WTC11 (cell line): Measurements from ENCODE around the gene TMC5. TPM values are rescaled to one million over a fixed set of nuclear protein-coding genes. Genes with fewer than 3 reads are reported as not detected.
A peak's percentile ranks its signal among the peaks of the same experiment; 100 is the strongest.

Source experiments
- ESRRA ChIP-seq: sonication (generic); formaldehyde crosslinking; IDR thresholded peaks from 2 replicates; pipeline ENCODE4 v1.8.1; 2022; ENCODE audit warnings: mild to moderate bottlenecking, missing genetic modification reagents, borderline replicate concordance
- GABPB1 ChIP-seq: sonication (generic); formaldehyde crosslinking; IDR thresholded peaks from 2 replicates; pipeline ENCODE4 v1.8.1; 2023; ENCODE audit warnings: mild to moderate bottlenecking, missing genetic modification reagents
- IRF2 ChIP-seq: sonication (generic); formaldehyde crosslinking; IDR thresholded peaks from 2 replicates; pipeline ENCODE4 v1.8.0; 2022; ENCODE audit warnings: low read depth, missing genetic modification reagents, borderline replicate concordance
- MXD4 ChIP-seq: fragments of 250-450 bp; sonication (Bioruptor Pico); IDR thresholded peaks from 2 replicates; pipeline ENCODE4 v1.8.0; 2021; ENCODE audit warnings: mild to moderate bottlenecking, moderate library complexity, borderline replicate concordance
- NR1H2 ChIP-seq: sonication (generic); formaldehyde crosslinking; IDR thresholded peaks from 2 replicates; pipeline ENCODE4 v1.9.0; 2021; ENCODE audit warnings: mild to moderate bottlenecking, moderate library complexity, missing genetic modification reagents
- RELA ChIP-seq: sonication (generic); formaldehyde crosslinking; IDR thresholded peaks from 2 replicates; pipeline ENCODE4 v1.8.1; 2022; ENCODE audit warnings: missing genetic modification reagents, mild to moderate bottlenecking, borderline replicate concordance
- ZNF138 ChIP-seq: sonication (generic); formaldehyde crosslinking; conservative IDR thresholded peaks from 2 replicates; pipeline ENCODE4 v1.8.1; 2022; ENCODE audit warnings: mild to moderate bottlenecking, moderate library complexity, missing genetic modification reagents
- ZNF219 ChIP-seq: sonication (generic); formaldehyde crosslinking; IDR thresholded peaks from 2 replicates; pipeline ENCODE4 v1.8.0; 2023; ENCODE audit warnings: missing genetic modification reagents, mild to moderate bottlenecking, borderline replicate concordance
- total RNA-seq: library from RNA; stranded (reverse); gene quantifications from 3 replicates; pipeline ENCODE4 v1.2.3, GENCODE V29; 2021
- TF ChIP-seq, protein P1 (sequence below): fragments of 250-450 bp; sonication (Bioruptor Pico); IDR thresholded peaks from 2 replicates; pipeline ENCODE4 v1.9.0; 2021; ENCODE audit warnings: mild to moderate bottlenecking, borderline replicate concordance
- TF ChIP-seq, protein P2 (sequence below): sonication (generic); formaldehyde crosslinking; IDR thresholded peaks from 2 replicates; pipeline ENCODE4 v1.8.1; 2022; ENCODE audit warnings: low read depth, mild to moderate bottlenecking, moderate library complexity, missing genetic modification reagents, borderline replicate concordance
- TF ChIP-seq, protein P3 (sequence below): fragments of 250-450 bp; sonication (Bioruptor Pico); IDR thresholded peaks from 2 replicates; pipeline ENCODE4 v2.1.2; 2022; ENCODE audit warnings: mild to moderate bottlenecking, moderate library complexity
- TF ChIP-seq, protein P4 (sequence below): fragments of 250-450 bp; sonication (Bioruptor Pico); IDR thresholded peaks from 2 replicates; pipeline ENCODE4 v1.9.0; 2021; ENCODE audit warnings: mild to moderate bottlenecking
- TF ChIP-seq, protein P5 (sequence below): fragments of 250-450 bp; sonication (Bioruptor Pico); conservative IDR thresholded peaks from 2 replicates; pipeline ENCODE4 v1.9.0; 2021; ENCODE audit warnings: mild to moderate bottlenecking
- TF ChIP-seq, protein P6 (sequence below): sonication (generic); formaldehyde crosslinking; IDR thresholded peaks from 2 replicates; pipeline ENCODE4 v1.8.0; 2023; ENCODE audit warnings: mild to moderate bottlenecking, missing genetic modification reagents
- TF ChIP-seq, protein P7 (sequence below): sonication (generic); formaldehyde crosslinking; IDR thresholded peaks from 2 replicates; pipeline ENCODE4 v1.8.1; 2022; ENCODE audit warnings: mild to moderate bottlenecking, missing genetic modification reagents, moderate library complexity, borderline replicate concordance

The TMC5 gene
- total RNA-seq, 1 experiment from 2014 or later = 3.1 TPM

DNA sequence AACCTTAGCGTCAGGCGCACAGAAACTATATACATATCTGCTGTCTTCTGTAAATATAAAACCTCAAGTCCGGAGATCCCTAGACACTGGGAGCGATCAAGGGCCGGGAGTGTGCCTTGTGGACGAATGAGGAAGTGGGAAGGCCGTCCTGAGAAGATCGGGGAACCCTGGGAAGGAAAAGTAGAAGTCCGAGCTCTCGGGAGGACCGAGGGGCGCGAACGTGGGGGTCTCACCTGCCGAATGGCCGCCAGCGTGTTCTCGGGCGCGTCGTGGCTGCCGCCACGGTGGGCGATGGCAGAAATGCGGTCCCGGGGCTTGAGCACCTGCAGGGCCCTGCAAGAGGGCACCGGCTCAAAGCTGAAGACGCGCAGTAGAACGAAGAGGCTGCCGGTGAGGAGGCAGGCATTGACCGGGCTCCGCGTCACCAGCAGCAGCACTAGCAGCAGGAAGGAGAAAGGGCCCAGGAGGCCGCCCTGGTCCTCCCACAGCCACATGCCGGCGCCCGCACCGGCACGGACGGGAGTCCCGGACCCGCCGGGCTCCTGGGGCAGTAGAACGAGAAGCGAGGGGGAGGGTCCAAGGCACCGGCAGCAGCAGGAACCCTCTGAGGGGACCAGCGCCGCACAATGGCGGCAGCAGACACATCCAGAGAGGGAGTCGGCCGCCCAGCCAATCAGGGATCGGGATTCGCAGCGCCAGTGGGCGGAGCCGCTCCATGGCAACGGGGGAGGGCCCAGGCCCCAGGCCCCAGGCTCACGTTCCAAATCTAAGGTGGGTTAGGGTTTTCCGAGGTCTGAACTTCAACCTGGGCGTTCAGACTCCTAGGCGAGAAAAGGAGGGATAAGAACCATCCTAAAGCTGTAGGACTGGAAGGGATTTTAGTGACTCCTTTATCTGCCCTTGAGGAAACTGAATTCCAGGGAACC lies 104.1 kb downstream of the TMC5 start, which contains the start of gene GDE1 (continued):
- TF ChIP-seq, protein P1, sequence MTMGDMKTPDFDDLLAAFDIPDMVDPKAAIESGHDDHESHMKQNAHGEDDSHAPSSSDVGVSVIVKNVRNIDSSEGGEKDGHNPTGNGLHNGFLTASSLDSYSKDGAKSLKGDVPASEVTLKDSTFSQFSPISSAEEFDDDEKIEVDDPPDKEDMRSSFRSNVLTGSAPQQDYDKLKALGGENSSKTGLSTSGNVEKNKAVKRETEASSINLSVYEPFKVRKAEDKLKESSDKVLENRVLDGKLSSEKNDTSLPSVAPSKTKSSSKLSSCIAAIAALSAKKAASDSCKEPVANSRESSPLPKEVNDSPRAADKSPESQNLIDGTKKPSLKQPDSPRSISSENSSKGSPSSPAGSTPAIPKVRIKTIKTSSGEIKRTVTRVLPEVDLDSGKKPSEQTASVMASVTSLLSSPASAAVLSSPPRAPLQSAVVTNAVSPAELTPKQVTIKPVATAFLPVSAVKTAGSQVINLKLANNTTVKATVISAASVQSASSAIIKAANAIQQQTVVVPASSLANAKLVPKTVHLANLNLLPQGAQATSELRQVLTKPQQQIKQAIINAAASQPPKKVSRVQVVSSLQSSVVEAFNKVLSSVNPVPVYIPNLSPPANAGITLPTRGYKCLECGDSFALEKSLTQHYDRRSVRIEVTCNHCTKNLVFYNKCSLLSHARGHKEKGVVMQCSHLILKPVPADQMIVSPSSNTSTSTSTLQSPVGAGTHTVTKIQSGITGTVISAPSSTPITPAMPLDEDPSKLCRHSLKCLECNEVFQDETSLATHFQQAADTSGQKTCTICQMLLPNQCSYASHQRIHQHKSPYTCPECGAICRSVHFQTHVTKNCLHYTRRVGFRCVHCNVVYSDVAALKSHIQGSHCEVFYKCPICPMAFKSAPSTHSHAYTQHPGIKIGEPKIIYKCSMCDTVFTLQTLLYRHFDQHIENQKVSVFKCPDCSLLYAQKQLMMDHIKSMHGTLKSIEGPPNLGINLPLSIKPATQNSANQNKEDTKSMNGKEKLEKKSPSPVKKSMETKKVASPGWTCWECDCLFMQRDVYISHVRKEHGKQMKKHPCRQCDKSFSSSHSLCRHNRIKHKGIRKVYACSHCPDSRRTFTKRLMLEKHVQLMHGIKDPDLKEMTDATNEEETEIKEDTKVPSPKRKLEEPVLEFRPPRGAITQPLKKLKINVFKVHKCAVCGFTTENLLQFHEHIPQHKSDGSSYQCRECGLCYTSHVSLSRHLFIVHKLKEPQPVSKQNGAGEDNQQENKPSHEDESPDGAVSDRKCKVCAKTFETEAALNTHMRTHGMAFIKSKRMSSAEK (CRISPR knock-in tag) = no peak
- TF ChIP-seq, protein P2, sequence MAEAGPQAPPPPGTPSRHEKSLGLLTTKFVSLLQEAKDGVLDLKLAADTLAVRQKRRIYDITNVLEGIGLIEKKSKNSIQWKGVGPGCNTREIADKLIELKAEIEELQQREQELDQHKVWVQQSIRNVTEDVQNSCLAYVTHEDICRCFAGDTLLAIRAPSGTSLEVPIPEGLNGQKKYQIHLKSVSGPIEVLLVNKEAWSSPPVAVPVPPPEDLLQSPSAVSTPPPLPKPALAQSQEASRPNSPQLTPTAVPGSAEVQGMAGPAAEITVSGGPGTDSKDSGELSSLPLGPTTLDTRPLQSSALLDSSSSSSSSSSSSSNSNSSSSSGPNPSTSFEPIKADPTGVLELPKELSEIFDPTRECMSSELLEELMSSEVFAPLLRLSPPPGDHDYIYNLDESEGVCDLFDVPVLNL = no peak
- TF ChIP-seq, protein P3, sequence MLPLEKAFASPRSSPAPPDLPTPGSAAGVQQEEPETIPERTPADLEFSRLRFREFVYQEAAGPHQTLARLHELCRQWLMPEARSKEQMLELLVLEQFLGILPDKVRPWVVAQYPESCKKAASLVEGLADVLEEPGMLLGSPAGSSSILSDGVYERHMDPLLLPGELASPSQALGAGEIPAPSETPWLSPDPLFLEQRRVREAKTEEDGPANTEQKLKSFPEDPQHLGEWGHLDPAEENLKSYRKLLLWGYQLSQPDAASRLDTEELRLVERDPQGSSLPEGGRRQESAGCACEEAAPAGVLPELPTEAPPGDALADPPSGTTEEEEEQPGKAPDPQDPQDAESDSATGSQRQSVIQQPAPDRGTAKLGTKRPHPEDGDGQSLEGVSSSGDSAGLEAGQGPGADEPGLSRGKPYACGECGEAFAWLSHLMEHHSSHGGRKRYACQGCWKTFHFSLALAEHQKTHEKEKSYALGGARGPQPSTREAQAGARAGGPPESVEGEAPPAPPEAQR (CRISPR knock-in tag) = no peak
- TF ChIP-seq IRF2 (no peak), MXD4 (CRISPR knock-in tag) (no peak), RELA (no peak), NR1H2 (CRISPR knock-in tag) (no peak), ZNF138 (CRISPR knock-in tag) (no peak), ZNF219 (CRISPR knock-in tag) (0 out of 2 replicates have a peak, but pooled peaks have one; percentile 78), GABPB1 (CRISPR knock-in tag) (peak; percentile 45; the same call in 1 of the 2 replicates), ESRRA (CRISPR knock-in tag) (no peak)
- TF ChIP-seq, protein P4, sequence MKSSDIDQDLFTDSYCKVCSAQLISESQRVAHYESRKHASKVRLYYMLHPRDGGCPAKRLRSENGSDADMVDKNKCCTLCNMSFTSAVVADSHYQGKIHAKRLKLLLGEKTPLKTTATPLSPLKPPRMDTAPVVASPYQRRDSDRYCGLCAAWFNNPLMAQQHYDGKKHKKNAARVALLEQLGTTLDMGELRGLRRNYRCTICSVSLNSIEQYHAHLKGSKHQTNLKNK (CRISPR knock-in tag) = no peak
- TF ChIP-seq, protein P5, sequence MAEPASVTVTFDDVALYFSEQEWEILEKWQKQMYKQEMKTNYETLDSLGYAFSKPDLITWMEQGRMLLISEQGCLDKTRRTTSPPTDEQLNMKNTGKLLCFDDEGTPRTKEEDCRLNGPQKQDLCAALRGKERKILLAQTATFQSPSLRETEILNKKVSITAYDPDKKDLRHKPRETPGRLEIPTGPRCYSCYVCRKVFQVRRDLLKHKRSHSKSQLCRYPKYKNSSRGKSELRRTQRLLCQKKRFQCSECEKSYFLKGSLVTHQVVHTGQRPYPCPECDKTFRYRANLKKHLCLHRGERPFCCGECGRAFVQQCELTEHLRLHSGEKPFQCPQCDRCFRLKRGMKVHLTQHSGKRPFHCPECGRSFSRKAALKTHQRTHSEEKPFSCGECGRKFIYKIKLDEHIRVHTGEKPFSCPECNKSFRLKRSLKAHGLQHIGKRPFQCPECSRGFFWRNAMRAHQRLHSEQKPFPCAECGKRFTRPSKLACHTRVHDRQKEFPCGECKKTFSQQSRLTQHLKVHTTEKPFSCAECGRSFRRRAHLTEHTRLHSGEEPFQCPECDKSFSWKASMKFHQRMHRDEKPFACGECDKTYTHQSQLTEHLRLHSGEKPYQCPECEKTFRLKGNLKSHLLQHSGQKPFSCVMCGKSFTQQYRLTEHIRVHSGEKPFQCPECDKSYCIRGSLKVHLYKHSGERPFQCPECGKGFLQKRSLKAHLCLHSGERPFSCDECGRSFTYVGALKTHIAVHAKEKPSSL (CRISPR knock-in tag) = no peak
- TF ChIP-seq, protein P6, sequence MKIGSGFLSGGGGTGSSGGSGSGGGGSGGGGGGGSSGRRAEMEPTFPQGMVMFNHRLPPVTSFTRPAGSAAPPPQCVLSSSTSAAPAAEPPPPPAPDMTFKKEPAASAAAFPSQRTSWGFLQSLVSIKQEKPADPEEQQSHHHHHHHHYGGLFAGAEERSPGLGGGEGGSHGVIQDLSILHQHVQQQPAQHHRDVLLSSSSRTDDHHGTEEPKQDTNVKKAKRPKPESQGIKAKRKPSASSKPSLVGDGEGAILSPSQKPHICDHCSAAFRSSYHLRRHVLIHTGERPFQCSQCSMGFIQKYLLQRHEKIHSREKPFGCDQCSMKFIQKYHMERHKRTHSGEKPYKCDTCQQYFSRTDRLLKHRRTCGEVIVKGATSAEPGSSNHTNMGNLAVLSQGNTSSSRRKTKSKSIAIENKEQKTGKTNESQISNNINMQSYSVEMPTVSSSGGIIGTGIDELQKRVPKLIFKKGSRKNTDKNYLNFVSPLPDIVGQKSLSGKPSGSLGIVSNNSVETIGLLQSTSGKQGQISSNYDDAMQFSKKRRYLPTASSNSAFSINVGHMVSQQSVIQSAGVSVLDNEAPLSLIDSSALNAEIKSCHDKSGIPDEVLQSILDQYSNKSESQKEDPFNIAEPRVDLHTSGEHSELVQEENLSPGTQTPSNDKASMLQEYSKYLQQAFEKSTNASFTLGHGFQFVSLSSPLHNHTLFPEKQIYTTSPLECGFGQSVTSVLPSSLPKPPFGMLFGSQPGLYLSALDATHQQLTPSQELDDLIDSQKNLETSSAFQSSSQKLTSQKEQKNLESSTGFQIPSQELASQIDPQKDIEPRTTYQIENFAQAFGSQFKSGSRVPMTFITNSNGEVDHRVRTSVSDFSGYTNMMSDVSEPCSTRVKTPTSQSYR (CRISPR knock-in tag) = no peak
- TF ChIP-seq, protein P7, sequence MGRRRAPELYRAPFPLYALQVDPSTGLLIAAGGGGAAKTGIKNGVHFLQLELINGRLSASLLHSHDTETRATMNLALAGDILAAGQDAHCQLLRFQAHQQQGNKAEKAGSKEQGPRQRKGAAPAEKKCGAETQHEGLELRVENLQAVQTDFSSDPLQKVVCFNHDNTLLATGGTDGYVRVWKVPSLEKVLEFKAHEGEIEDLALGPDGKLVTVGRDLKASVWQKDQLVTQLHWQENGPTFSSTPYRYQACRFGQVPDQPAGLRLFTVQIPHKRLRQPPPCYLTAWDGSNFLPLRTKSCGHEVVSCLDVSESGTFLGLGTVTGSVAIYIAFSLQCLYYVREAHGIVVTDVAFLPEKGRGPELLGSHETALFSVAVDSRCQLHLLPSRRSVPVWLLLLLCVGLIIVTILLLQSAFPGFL = no peak
- TF ChIP-seq, all 79 proteins: peak for 15
